ENCODE data around the gene DNM2.
"Not testable (repeated sequence)": the region's sequence is repeated elsewhere in the genome, so short reads cannot be mapped to it uniquely, and the experiment has no call there.

The DNM2 gene

DNA sequence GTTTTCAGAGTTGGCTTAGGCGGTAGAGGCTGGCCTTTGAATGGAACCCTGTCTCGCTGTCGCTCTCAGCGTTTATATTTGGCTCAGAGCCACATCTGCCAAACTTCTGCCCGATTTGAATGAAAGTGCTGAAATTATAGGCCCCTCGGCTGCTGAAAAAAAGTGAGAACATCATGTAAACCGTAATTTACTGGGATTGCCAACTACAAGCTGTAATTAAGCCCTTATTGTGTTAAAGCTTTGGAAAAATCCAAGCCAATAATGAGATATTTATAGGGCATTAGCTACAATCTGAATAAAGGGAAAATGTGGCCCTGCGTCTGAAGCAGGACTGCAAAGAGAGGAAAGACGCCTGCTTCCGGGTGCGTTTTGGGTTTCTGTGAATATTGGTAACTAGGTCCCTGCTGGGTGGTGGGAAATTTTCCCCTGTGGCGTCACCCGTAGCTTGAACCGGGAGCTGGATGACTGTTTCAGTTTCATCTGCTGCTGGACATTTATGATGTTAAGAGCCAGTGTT, 9.9 kb downstream of the DNM2 start:
- no peak for DNase-seq

GRCh38 chr19:10729411-10729810, 11.5 kb downstream of the DNM2 start:
- no peak for DNase-seq

- DNase-seq = no peak
Observed at GRCh38 chr19:10730932-10731331, 13.1 kb downstream of the DNM2 start.

- DNase-seq = no peak
Observed at GRCh38 chr19:10735741-10736140, 17.9 kb downstream of the DNM2 start.

GRCh38 chr19:10736189-10736588, 18.3 kb downstream of the DNM2 start:
- DNase-seq = no peak

- DNase-seq = no peak
Observed at GRCh38 chr19:10736916-10737551, 19.2 kb downstream of the DNM2 start.

GRCh38 chr19:10737722-10738121, 19.8 kb downstream of the DNM2 start:
- DNase-seq = no peak

GRCh38 chr19:10740798-10741197, 22.9 kb downstream of the DNM2 start:
- DNase-seq = no peak

GRCh38 chr19:10742476-10742875, 24.6 kb downstream of the DNM2 start:
- no peak for DNase-seq

- no peak for DNase-seq
Observed at GRCh38 chr19:10744253-10744798, 26.4 kb downstream of the DNM2 start.

- no peak for DNase-seq
Observed at GRCh38 chr19:10744801-10745293, 27.0 kb downstream of the DNM2 start.

DNA sequence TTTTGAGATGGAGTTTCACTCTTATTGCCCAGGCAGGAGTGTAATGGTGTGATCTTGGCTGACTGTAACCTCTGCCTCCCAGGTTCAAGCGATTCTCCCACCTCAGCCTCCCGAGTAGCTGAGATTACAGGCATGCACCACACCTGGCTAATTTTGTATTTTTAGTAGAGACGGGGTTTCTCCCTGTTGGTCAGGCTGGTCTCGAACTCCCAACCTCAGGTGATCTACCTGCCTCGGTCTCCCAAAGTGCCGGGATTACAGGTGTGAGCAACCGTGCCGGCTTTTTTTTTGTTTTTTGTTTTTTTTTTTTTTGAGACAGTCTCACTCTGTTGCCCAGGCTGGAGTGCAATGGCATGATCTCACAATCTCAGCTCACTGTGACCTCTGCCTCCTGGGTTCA, 28.6 kb downstream of the DNM2 start:
- not testable (repeated sequence) for DNase-seq

DNA sequence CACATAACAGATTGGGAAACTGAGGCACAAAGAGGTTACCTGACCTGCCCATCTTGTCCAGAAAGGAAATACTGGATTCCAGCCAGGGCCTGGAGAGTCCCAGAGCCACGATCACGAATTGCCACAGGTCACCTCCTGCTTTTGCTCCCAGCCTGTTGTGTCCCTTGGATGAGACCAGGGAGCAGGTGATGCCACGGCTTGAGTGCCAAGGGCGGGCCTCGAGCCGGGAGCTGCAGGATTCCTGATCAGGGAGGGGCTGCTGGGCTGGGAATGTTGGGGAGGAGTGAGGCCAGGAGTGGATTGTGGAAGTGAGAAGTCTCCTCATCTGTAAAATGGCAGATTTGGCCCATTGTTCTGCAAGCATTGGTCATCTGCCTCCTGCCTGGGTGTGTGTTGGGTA, 29.4 kb downstream of the DNM2 start:
- no peak for DNase-seq

GRCh38 chr19:10747674-10748073, 29.8 kb downstream of the DNM2 start:
- DNase-seq = no peak

GRCh38 chr19:10748195-10748926, 30.5 kb downstream of the DNM2 start:
- no peak for DNase-seq

GRCh38 chr19:10748927-10749434, 31.1 kb downstream of the DNM2 start:
- peak; percentile 76 for DNase-seq

- no peak for DNase-seq
Observed at GRCh38 chr19:10749435-10750384, 31.8 kb downstream of the DNM2 start.

GRCh38 chr19:10751109-10751953, 33.5 kb downstream of the DNM2 start:
- DNase-seq = no peak

- DNase-seq = no peak
Observed at GRCh38 chr19:10752237-10752912, 34.5 kb downstream of the DNM2 start.

GRCh38 chr19:10752913-10753704, 35.2 kb downstream of the DNM2 start:
- no peak for DNase-seq
